ENCODE measurements around the gene GON4L.
A peak's percentile ranks its signal among the peaks of the same experiment; 100 is the strongest.
"Not testable (repeated sequence)": the region's sequence is repeated elsewhere in the genome, so short reads cannot be mapped to it uniquely, and the experiment has no call there.

GON4L gene

DNA sequence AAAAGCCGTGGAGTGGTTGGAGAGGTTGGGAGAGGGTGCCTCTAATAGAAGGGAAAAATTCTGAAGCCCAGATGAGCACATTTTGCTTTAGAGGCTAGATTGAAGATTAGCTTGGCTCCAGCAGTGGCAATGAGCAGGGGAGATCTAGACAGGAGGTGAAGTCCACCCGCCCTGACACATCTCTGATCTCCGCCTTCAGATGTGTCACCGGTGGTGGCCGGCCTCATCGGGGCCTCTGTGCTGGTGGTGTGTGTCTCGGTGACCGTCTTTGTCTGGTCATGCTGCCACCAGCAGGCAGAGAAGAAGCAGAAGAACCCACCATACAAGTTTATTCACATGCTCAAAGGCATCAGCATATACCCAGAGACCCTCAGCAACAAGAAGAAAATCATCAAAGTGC is 10.8 kb upstream of the GON4L start:
- DNase-seq, result no peak

DNA sequence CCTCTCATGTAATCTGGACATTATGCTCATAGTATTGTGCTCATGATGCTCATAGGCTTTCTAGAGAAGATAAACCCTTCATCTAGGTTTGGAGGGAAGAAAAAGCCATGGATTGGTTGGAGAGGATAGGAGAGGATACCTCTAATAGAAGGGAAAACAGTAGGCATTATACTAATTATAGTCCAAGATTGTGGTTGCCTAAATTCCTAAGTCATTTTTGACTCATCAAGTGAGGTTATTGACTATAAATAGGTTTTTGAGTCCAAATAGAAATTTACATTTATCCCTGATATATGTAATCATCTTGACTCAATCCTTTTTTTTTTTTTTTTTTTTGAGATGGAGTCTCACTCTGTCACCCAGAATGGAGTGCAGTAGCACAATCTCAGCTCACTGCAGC is 7.4 kb upstream of the GON4L start:
- no peak for DNase-seq

DNA sequence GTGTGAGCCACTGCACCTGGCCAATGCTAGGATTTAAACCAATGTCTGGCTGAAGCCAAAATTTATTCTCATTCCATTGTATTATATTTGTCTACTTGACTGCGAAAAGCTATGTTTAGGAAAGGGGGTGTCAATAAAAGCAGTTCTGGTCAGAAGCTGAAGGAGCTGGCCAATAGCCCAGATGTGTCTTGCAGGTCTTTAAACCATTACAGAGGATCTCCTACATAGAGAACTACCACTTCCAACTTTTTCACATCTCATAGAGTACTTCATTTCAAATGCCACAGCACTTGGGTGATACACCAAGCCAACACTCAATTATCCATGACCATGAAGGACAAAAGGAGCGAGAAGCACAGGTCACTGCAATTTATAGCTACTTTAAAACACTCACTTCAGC is 4.9 kb upstream of the GON4L start:
- DNase-seq, result no peak

DNA sequence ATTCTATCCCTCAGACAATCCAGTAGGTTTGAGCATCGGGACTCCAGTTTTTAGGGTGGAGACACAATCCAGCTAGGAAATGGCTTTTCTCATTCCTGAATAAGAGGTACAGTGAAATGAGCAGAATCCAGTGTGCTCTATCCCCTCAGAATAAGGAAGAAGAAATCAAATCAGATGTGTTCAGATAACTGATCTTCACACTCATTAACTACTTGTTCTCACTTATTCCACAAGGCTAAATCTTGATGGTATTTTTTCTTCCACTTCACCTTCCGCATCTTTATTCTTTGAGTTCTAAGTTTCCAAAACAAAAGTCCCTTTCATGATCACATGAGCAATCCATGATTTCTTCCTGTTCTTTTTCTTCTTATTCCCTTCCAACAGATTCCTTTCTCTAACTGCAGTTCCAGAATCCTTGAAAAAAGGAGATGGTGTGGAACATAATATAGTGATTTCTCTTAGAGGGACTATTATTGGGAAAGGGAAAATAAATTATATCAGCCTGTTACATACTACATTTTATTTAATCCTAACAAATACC is 4.0 kb upstream of the GON4L start:
- DNase-seq, result peak in 2 of 4 experiments; percentile 3 to 6

DNA sequence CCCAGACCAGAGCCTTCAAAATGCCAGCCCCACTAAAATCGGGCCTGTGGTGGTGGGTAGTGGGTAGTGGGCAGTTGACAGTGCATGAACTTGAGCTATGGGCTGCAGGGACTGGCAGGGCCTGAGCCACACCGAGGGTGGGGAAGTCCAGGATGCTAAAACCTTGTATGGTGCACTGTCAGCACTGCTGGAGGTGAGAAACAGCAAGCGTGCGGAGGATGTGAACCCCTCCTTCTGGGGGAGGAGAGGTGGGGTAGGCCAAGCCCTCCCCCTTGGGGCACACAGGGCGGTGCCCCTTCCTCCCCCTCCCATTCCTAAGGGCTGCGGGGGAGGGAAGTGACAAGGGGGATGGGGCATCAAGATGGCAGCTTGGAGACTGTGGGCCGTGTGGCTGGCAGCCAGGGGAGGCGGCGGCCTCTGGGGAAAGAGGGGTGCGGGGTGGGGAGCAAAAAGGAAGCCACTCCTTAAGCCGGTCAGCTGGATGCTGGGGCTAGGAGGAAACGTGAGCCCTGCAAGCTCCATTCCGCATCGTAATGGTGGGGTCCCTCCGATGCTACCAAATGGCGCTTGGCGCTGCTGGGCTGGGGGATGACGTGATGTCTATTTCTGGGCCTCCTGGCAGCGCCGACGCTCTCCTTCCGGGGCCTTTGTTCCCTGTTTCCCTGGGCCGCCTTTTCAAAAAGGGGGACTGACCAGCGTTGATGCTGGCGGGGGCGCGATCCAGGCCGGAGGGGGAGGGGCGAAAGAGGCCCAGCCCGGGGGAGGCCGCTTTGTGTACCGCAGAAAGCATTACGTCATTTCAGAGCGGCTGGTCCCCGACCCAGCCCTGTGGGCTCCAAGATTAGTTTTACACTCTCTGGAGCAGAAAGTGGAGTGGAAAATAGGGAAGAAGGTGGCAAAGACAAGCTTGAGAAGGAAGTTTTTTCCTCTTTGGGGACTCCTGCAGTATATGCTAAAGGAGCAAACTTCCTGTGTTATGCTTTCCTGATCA is 3.2 kb upstream of the GON4L start:
- DNase-seq, result peak; percentile 92 to 95 (median 94)

DNA sequence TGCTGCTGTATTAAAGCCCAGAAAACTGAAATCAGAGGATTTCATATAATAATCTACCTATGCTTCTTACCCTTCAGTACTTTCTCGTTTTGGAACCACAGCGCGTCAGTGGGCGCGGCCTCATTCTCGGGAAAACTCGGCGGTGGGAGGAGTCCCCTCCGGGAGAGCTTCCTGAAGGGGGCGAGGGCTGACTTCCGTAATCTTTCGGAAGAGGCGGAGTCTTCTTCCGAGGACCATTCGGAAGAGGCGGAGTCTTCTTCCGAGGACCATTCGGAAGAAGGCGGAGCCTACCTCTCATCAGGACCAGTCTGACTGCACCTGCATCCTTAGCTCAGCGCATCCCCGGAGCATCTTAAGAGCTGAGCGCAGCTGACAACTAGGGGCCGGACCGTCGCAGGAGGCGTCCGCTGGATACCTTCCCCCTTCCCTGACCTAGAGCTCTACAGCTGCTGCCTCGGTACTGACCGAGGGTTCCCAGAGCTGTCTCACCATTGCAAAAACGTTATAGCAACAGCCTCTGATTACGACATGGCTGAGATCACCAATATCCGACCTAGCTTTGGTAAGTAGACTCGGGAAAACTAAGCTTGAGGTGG is 2.3 kb upstream of the GON4L start, which contains the start of gene SYT11:
Gene SYT11, plus strand, starts transcription at position 334 of the 596 bp plus-strand sequence. Its CDS starts 195 bp downstream, at position 529.
- DNase-seq, result peak; percentile 95 to 98 (median 98)

DNA sequence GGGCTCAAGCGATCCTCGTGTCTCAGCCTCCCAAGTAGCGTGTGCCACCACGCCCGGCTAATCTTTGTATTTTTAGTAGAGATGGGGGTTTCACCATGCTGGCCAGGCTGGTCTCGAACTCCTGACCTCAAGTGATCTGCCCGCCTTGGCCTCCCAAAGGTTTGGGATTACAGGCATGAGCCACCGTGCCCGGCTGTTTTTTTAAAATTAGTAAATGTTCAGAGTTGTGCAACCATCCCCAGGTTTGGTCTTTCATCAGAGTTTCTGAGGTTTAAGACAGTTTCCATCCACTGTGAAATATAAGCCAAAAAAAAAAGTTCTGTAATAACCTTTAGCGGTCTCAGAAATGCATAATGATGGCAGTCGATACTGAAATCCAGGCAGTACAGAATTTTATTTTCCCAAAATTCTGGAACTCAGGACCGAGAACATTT is 1.8 kb upstream of the GON4L start:
- DNase-seq, result peak in 2 of 4 experiments; percentile 48 to 65

DNA sequence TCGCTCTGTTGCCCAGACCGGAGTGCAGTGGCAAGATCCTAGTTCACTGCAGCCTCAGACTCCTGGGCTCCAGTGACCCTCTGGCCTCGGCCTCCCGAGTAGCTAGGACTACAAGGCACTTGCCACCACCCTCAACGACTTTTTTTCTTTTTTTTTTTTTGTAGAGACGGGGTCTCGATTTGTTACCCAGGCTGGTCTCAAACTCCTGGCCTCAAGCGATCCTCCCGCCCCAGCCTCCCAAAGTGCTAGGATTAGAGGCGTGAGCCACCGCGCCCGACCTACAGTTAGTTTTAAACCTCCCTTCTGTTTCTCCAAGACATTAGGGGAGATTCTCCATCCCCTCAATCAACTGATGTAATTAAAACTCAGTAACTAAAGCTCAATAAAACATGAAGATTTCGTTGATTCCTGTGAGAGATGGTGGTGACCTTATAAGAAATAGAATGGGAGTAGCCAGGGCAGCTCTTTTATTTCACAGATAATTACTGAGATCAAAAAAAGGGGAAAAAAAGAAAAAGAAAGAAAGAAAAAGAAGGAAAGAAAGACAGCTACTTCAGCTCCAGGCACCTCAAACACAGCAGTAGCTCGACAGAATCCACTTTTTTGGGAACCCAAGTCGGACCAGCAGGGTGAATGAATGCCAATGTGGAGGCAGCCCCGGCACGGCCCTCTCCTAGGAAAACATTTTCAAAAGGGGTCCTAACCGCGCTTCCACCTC is 598 bp downstream of the GON4L start:
- no peak for DNase-seq

DNA sequence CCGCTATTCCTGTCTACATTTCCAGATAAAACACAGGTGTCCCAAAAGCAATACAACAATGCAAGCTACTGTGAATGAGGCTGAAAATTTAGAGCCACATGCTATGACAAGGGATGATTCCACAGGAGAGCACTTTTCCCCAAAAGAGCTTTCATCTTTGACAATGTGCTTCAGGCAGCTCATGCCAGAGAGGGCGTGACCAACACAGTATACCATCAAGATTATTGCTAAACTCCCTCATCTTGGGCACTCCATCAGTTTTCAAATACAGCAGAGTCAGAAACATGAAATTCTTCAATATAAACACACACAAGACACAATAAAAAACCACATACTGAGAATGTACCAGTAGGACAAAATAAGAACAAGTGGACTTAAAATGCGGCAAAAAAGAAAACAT is 6.7 kb downstream of the GON4L start:
- no peak for DNase-seq

DNA sequence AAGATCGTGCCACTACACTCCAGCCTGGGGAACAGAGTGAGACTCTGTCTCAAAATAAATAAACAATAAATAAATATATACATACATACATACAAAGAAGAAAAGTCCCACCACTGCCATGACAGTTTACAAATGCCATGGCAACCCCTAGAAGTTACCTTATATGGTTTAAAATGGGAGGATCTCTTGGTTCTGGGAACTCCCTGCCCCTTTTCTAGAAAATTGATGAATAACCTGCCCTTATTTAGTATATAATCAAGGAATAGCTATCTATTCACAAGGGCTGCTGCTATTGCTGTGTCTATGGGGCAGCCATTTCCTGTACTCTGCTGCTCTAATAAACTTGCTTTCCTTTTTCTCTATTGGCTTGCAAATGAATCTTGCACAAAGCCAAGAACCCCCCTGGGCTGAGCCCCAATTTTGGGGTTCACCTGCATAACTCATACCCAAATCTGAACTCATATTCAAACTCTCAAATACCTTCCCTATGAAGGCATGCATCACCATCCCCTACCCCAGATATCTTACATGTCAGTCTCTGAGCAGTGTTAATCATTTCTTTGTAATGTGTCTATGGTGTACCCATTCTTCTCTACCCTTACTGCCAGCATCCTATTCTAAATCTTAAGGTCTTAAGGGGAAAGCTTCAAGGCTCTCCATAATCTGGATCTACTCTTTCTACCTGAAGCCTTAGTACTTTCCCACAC is 9.0 kb downstream of the GON4L start:
- no peak for DNase-seq

DNA sequence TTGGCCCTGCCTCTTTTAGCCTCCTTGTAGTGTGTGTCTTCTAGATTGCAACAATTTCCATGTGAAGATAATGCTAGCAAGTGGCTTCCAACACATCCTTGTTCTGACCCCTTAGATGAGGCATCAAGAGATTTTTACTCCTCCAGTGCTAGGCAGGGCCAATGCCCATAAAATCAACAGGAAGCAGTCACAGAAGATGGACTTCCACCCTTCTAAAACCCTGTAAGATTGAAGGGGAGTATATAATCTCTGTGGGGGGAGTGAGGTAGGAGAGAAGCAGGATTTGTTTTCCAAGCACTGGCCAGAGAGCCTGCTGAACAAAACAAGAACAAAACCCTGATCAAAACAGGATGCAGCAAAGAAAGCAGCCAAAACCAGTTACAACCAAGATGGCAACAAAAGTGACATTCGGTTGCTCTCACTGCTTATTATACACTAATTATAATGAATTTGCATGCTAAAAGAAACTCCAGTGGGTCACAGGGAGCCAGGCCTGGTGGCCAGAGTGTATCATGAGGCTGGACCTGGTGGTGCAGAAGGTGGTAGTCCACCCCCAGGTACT is 12.1 kb downstream of the GON4L start:
- no peak for DNase-seq

DNA sequence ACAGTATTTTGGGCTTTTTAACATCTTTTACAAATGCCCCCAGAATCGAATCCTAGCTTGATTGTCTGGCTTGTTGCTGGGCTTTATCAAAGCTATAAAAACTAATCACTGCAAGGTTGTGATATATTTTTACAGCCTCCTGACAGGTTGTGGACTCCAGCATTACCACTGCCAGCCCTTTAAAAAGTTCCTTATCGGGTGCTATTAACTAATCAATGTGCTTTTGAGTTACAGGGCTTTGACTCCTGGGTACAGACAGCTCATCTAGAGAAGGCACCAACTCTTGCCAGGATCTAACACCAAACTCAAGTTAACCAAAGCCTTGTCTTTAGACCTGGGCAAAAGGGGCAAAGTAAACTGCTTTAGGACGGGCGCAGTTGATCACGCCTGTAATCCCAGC is 16.6 kb downstream of the GON4L start:
- no peak for DNase-seq

DNA sequence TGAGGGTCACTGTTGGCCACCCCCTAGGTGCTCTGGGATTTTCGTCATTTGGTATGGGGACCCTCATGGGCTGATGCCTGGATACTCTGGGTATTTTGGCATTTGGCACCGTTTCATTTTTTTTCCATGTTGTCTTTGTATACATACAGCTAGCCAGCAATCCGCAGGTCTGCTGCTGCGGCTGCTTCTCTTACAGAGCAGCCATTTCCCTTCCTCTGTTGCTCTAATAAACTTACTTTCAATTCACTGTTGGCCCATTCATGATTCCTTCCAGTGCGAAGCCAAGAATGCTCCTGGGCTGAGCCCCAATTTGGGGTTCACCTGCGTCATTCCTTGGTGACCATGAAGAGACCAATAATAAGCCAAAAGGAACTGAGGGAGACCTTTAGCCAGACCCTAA is 21.5 kb downstream of the GON4L start:
- no peak for DNase-seq

DNA sequence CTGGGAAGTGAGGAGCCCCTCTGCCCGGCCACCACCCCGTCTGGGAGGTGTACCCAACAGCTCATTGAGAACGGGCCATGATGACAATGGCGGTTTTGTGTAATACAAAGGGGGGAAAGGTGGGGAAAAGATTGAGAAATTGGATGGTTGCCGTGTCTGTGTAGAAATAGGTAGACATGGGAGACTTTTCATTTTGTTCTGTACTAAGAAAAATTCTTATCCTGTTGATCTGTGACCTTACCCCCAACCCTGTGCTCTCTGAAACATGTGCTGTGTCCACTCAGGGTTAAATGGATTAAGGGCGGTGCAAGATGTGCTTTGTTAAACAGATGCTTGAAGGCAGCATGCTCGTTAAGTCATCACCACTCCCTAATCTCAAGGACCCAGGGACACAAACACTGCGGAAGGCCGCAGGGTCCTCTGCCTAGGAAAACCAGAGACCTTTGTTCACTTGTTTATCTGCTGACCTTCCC is 22.1 kb downstream of the GON4L start:
- not testable (repeated sequence) for DNase-seq

DNA sequence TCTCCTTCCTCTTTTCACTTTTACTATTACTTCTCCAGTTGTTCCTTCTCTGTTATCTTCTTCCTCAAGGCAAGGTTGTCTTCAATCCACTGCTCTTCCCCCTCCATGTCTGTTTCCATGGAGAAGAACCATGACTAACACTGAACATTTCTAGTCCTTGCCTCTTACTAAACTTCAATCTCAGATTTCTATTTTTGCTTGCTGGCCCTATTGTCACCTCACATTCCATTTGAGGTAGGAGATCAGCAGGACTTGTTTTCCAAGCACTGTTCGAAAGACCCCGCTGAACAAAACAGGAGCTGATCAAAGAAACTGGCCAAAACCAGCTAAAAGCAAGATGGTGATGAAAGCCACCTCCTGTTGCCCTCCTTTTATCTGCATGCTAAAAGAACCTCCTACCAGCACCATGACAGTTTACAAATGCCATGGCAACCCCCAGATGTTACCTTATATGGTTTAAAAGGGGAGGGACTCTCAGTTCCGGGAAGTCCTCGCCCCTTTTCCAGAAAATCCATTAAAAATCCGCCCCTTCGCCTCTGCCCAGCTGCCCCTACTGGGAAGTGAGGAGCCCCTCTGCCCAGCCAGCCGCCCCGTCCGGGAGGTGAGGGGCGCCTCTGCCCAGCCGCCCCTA is 22.6 kb downstream of the GON4L start:
- DNase-seq, result peak in 3 of 4 experiments; percentile 24 to 54 (median 53)

DNA sequence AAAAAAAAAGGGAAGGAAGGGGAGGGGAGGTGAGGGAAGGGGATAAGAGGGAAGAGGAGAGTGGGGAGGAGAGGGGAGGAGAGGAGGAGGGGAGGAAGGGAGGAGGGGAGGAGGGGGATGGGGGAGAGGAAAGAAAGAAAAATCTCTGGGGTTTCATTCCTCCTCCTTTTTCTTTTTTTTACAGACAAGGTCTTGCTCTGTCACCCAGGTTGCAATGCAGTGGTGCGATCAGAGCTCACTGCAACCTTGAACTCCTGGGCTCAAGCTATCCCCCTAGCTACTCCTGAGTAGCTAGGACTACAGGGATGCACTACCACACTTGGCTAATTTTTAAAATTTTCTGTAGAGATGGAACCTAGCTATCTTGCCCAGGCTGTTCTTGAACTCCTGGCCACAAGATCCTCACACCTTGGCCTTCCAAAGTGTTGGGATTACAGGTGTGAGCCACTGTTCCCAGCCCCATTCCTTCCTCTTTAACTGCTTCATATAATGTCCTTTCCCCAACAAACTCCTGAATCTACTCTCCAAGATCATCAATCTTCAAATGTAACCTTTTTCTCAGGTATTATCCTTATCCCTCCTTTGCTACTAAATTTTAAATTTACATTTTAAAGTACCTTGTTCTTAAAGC is 23.2 kb downstream of the GON4L start:
- DNase-seq, result no peak

DNA sequence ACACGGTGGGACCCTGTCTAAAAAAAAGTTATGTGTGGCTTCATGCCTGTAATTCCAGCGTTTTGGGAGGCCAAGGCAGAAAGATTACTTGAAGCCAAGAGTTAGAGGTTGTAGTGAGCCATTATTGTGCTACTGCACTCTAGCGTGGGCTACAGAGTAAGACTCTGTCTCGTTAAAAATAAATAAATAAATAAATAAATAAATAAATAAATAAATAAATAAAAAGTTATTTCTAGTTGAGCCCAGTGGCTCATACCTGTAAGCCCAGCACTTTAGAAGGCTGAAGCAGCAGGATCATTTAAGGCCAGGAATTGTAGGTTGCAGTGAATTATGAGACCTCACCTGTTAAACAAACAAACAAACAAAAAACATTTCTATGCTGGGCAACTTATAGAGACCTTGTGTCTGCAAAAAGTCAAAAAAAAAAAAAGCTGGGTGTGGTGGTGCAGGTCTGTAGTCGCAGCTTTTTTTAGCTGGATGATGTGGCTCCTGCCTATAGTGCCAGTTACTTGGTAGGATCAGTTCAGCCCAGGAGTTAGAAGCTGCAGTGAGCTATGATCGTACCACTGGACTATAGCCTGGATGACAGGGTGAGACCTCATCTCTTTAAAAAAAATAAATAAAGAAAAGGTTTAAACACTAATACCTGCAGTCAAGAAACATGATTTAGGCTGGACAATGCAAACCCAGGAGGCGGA is 25.6 kb downstream of the GON4L start:
- DNase-seq, result no peak

DNA sequence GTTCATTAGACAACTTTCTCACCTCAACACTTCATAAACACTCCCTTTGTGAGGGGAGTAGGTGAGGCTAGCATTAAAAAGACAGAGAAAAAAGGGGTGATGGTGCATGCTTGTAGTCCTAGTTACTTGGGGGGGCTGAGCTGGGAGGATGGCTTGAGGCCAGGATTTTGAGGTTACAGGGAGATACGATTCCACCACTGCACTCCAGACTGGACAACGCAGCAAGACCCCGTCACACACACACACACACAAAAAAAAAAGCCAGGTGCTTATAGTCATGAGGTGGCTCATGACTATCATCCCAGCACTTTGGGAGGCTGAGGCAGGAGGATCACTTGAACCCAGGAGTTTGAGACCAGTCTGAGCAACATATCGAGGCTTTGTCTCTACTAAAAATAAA is 29.6 kb downstream of the GON4L start:
- DNase-seq, result no peak

DNA sequence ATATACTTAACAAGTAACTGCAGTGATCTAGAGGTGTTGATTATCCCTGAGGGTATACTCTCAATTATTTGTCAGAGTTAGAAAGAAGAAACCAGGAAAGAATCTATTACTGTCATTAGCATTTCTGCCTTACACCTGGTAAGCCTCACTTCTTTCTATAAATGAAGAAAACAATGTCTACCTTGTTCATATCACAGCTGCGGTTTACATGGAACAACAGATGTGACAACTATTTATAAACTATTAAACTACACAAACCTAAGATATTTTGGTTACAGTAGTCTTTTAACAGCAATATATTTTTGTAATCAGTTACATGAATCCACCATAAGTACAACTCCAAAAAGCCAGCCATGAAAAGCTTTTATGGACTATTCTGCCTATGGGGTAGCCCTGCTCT is 40.7 kb downstream of the GON4L start:
- no peak for DNase-seq

DNA sequence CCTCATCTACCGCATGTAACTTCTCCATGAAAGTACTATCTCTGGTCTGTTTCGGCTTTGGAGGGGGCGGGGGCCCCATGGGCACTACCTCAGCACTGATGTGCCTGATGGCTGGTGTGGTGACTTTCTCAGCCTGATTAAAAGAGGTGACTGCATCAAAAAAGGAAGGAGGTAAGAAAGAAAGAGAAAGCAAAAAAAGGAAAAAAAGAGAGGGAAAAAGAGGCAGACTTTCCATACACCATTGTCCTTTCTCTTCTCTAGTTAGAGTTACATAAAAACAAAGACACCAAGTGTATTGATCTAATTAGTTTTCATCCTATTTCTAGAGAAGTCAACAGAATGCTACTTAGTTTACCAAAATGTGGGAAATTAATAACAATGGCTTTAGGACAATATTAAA is 43.3 kb downstream of the GON4L start:
- no peak for DNase-seq
